Measurements from ENCODE around the gene LDLRAD3. TPM values are rescaled to one million over a fixed set of nuclear protein-coding genes. Genes with fewer than 3 reads are reported as not detected.
A peak's percentile ranks its signal among the peaks of the same experiment; 100 is the strongest.

The LDLRAD3 gene
- total and polyA plus RNA-seq, 4 donors = 2.2 to 14.3 (median 9.9) TPM

GRCh38 chr11:36222831-36223635 lies 279.2 kb downstream of the LDLRAD3 start:
- no peaks in the 10 kb centered on the region for H3K36me3 ChIP-seq (ENCODE audit: control insufficient read depth in 4 of 4, insufficient read depth in 4 of 4, low read length in 4 of 4)
- TF ChIP-seq CTCF (IDR thresholded peaks at IDR 0.05; ENCODE audit: control extremely low read depth, extremely low read depth) = no peak
- no peak overlapping the region for H3K4me3 ChIP-seq
- DNase-seq = peak; percentile 27 to 74 (median 47)
- no peak overlapping the region for H3K9ac ChIP-seq (ENCODE audit: insufficient read depth in 1 of 2, low read length in 2 of 2)
- peaks cover 0 to 9% (median 3%) of the 10 kb centered on the region in 4 donors for H3K9me3 ChIP-seq (ENCODE audit: control insufficient read depth in 4 of 4, insufficient read depth in 3 of 4, low read length in 3 of 4)
- peaks cover 0 to 8% (median 7%) of the 10 kb centered on the region in 5 donors for H3K4me1 ChIP-seq (ENCODE audit: control insufficient read depth in 5 of 5, insufficient read depth in 5 of 5, low read length in 5 of 5)
- 59 to 78% methylated on average over 14 of the region's 14 CpGs for WGBS, 2 donors
- peak; percentile 73 for ATAC-seq (ENCODE audit: insufficient read depth, low FRiP score)
- no peaks in the 10 kb centered on the region for H3K27me3 ChIP-seq (ENCODE audit: control insufficient read depth in 3 of 3, insufficient read depth in 3 of 3, low read length in 2 of 3)
- H3K27ac ChIP-seq (ENCODE audit: low read depth in 1 of 2, low read length in 1 of 2) = peak overlapping the region in 1 of 2 donors; percentile 27

GRCh38 chr11:36224209-36224882 lies 280.5 kb downstream of the LDLRAD3 start:
- Histone ChIP-seq H3K27me3 (ENCODE audit: control insufficient read depth in 3 of 3, insufficient read depth in 3 of 3, low read length in 2 of 3) (no peaks in the 10 kb centered on the region), H3K36me3 (ENCODE audit: control insufficient read depth in 4 of 4, insufficient read depth in 4 of 4, low read length in 4 of 4) (no peaks in the 10 kb centered on the region), H3K27ac (ENCODE audit: low read depth in 1 of 2, low read length in 1 of 2) (no peak overlapping the region), H3K4me3 (no peak overlapping the region), H3K9ac (ENCODE audit: insufficient read depth in 1 of 2, low read length in 2 of 2) (peak overlapping the region in 1 of 2 donors; percentile 1), H3K4me1 (ENCODE audit: control insufficient read depth in 5 of 5, insufficient read depth in 5 of 5, low read length in 5 of 5) (peaks cover 0 to 8% (median 7%) of the 10 kb centered on the region in 5 donors), H3K9me3 (ENCODE audit: control insufficient read depth in 4 of 4, insufficient read depth in 3 of 4, low read length in 3 of 4) (peaks cover 0 to 5% (median 3%) of the 10 kb centered on the region in 4 donors)
- no peak for TF ChIP-seq CTCF (IDR thresholded peaks at IDR 0.05; ENCODE audit: control extremely low read depth, extremely low read depth)
- no peak for DNase-seq
- no peak for ATAC-seq (ENCODE audit: insufficient read depth, low FRiP score)
- 69 to 72% methylated on average over 5 of the region's 5 CpGs for WGBS, 2 donors

- WGBS, 2 donors = 97% methylated on average over 15 of the region's 15 CpGs
- H3K9ac ChIP-seq (ENCODE audit: insufficient read depth in 1 of 2, low read length in 2 of 2) = no peak overlapping the region
- H3K36me3 ChIP-seq (ENCODE audit: control insufficient read depth in 4 of 4, insufficient read depth in 4 of 4, low read length in 4 of 4) = no peaks in the 10 kb centered on the region
- H3K9me3 ChIP-seq (ENCODE audit: control insufficient read depth in 4 of 4, insufficient read depth in 3 of 4, low read length in 3 of 4) = no peaks in the 10 kb centered on the region
- no peak overlapping the region for H3K4me3 ChIP-seq
- H3K27me3 ChIP-seq (ENCODE audit: control insufficient read depth in 3 of 3, insufficient read depth in 3 of 3, low read length in 2 of 3) = no peaks in the 10 kb centered on the region
- H3K4me1 ChIP-seq (ENCODE audit: control insufficient read depth in 5 of 5, insufficient read depth in 5 of 5, low read length in 5 of 5) = peaks cover 0 to 25% (median 7%) of the 10 kb centered on the region in 5 donors
- no peak overlapping the region for H3K27ac ChIP-seq (ENCODE audit: low read depth in 1 of 2, low read length in 1 of 2)
- DNase-seq (no peak), ATAC-seq (ENCODE audit: insufficient read depth, low FRiP score) (no peak)
- no peak for TF ChIP-seq CTCF (IDR thresholded peaks at IDR 0.05; ENCODE audit: control extremely low read depth, extremely low read depth)
Observed at GRCh38 chr11:36227044-36227443, 283.2 kb downstream of the LDLRAD3 start.

Data from lung (tissue), 12 donors.